Endodermal cell (in vitro differentiated cells): Measurements from ENCODE around the gene CALHM5. TPM values are rescaled to one million over a fixed set of nuclear protein-coding genes. Genes with fewer than 3 reads are reported as not detected.

Experiments
- DNase-seq: peaks from one replicate; pipeline ENCODE4 v3.0.0-alpha.2; 2017
- H3K27ac ChIP-seq: 2 replicates; pipeline ENCODE4 v1.5.1; 2013; ENCODE audit warnings: mild to moderate bottlenecking, low read depth, low read length, moderate library complexity
- H3K27me3 ChIP-seq: 2 replicates; pipeline ENCODE4 v1.6.1; 2013; ENCODE audit warnings: mild to moderate bottlenecking, low read length, moderate library complexity; ENCODE audit not compliant: insufficient read depth, control insufficient read depth, poor library complexity, severe bottlenecking
- H3K36me3 ChIP-seq: 2 replicates; pipeline ENCODE4 v1.7.0; 2013; ENCODE audit warnings: mild to moderate bottlenecking, low read length, moderate library complexity; ENCODE audit not compliant: control insufficient read depth, insufficient read depth
- H3K4me1 ChIP-seq: one replicate; pipeline ENCODE4 v1.7.0; 2013; ENCODE audit warnings: low read length; ENCODE audit not compliant: control insufficient read depth, insufficient read depth
- H3K4me3 ChIP-seq: 2 replicates; pipeline ENCODE4 v1.5.1; 2013; ENCODE audit warnings: mild to moderate bottlenecking, low read length, moderate library complexity
- H3K9ac ChIP-seq: 2 replicates; pipeline ENCODE4 v1.6.1; 2013; ENCODE audit warnings: mild to moderate bottlenecking, low read length, moderate library complexity; ENCODE audit not compliant: poor library complexity, severe bottlenecking; ENCODE audit errors: extremely low read depth
- H3K9me3 ChIP-seq: 2 replicates; pipeline ENCODE4 v1.6.1; 2013; ENCODE audit warnings: mild to moderate bottlenecking, low read length, moderate library complexity; ENCODE audit not compliant: control insufficient read depth
- H3K27ac Mint-ChIP-seq: 2 replicates; pipeline ENCODE4 v1.8.0; 2020; ENCODE audit warnings: mixed read lengths
- H3K27me3 Mint-ChIP-seq: 2 replicates; pipeline ENCODE4 v1.8.0; 2021; ENCODE audit warnings: mild to moderate bottlenecking, mixed read lengths; ENCODE audit not compliant: insufficient read depth
- H3K36me3 Mint-ChIP-seq: 2 replicates; pipeline ENCODE4 v1.8.0; 2020; ENCODE audit warnings: low read depth, mixed read lengths
- H3K4me1 Mint-ChIP-seq: 2 replicates; pipeline ENCODE4 v1.8.0; 2020; ENCODE audit warnings: mixed read lengths
- H3K4me3 Mint-ChIP-seq: 2 replicates; pipeline ENCODE4 v1.8.0; 2020; ENCODE audit warnings: mild to moderate bottlenecking, moderate library complexity, mixed read lengths
- H3K9me3 Mint-ChIP-seq: 2 replicates; pipeline ENCODE4 v1.8.0; 2020; ENCODE audit warnings: mild to moderate bottlenecking, mixed read lengths
- WGBS, 2 experiments: methylation state at CpG; one replicate each; pipeline versions ENCODE4 v1.1.5 to v1.1.7; 2013; ENCODE audit warnings: missing lambda C conversion rate in 2 of 2, mixed read lengths in 1 of 2; ENCODE audit not compliant: insufficient coverage in 1 of 2, insufficient read length in 1 of 2; 5-methylcytosine and 5-hydroxymethylcytosine counted together
- total RNA-seq, 2 donors: library from RNA; stranded (reverse); fragmentation: NEBNext Ultra II Directional in 1 of 2; extraction: Animal tissue kit (Norgen Biotek cat#: 25700) in 1 of 2; gene quantifications; 2 replicates in 1 of 2; 3 replicates in 1 of 2; pipeline ENCODE4 v1.2.1, GENCODE V29; 2021
- TF ChIP-seq, protein P1 (sequence below): fragments of 200-600 bp; sonication (generic); conservative IDR thresholded peaks from 2 replicates; pipeline ENCODE4 v1.5.0; 2021; ENCODE audit warnings: antibody characterized with exemption, mild to moderate bottlenecking

The CALHM5 gene
- total RNA-seq, 2 donors from 2014 or later, result 0.18 to 0.20 TPM

DNA sequence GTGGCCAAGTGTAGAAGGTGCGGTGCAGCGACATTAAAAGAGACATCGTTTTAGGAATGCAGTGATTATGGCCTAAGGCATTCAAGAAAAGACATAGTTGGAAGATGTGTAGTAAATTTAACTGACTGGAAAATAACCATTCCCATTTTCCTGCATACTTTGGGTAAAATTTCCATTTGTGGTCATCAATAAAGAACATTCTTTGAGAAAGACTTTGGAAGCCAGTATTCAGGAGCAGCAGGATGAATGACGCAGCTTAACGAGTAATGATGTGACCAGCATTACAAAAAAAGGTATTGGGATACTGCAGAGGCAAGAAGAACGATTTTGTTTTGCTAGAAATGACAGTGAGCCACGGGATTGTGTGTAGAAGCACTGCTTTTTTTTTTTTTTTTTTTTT, 52.9 kb downstream of the CALHM5 start:
- peaks cover 3% of the 10 kb centered on the region for H3K4me1 Mint-ChIP-seq
- no peaks in the 10 kb centered on the region for H3K9me3 Mint-ChIP-seq
- TF ChIP-seq, protein P1, sequence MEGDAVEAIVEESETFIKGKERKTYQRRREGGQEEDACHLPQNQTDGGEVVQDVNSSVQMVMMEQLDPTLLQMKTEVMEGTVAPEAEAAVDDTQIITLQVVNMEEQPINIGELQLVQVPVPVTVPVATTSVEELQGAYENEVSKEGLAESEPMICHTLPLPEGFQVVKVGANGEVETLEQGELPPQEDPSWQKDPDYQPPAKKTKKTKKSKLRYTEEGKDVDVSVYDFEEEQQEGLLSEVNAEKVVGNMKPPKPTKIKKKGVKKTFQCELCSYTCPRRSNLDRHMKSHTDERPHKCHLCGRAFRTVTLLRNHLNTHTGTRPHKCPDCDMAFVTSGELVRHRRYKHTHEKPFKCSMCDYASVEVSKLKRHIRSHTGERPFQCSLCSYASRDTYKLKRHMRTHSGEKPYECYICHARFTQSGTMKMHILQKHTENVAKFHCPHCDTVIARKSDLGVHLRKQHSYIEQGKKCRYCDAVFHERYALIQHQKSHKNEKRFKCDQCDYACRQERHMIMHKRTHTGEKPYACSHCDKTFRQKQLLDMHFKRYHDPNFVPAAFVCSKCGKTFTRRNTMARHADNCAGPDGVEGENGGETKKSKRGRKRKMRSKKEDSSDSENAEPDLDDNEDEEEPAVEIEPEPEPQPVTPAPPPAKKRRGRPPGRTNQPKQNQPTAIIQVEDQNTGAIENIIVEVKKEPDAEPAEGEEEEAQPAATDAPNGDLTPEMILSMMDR, result no peak
- Histone ChIP-seq H3K4me3 (no peak overlapping the region), H3K27ac (no peak overlapping the region), H3K36me3 (no peaks in the 10 kb centered on the region), H3K4me1 (peaks cover 3% of the 10 kb centered on the region), H3K27me3 (no peaks in the 10 kb centered on the region), H3K9ac (no peak overlapping the region), H3K9me3 (no peaks in the 10 kb centered on the region)
- 82 to 92% methylated on average over 5 to 7 of the region's 7 CpGs for WGBS, 2 experiments
- no peaks in the 10 kb centered on the region for H3K36me3 Mint-ChIP-seq
- peaks cover 7% of the 10 kb centered on the region for H3K27me3 Mint-ChIP-seq
- H3K27ac Mint-ChIP-seq, result no peak overlapping the region
- no peak for DNase-seq
- H3K4me3 Mint-ChIP-seq, result no peak overlapping the region

DNA sequence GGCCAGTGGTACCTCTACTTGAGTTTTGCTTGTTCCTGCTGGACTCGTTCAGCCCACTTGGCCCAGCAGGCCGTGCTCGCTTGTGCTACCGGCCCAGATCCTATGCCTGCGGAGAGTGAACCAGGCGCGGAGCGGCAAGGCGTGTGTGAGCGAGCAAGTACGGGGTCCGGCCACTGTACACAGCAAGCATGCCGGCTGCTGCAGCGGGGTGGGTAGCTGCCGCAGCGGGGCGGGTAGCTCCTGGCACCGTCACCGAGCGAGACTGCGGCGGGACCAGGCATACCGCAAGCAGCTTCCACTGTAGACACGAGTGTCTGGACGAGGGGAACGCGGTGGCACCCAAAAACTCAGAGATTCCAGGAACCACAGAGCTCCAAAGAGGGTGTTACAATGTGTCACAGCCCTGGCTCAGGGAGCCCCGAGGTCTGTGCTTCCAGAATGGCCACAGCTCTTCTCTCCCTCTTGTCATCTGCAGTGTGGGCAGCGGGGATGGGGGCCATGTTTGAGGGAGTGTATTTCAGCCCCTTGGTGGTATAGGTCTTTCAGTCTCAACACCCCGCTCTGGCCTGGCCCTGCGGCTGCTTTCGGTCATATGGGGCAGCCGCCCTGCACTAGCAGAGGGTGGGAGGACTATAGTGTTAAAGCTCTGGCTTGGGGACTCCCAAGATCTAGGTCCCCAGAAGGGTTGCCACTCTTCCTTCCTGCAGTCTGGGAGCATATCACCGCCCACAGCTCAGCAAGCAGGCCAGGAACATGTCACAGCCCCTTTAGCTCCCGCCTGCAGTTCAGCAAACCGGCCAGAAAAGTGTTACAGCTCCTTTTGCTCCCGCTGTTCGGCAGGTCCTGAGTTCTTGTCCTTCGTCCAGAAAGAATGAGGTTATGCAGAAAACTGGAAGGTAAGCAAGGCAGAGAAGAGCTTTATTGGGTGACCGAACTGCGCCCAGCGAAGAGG, 53.8 kb downstream of the CALHM5 start:
- no peaks in the 10 kb centered on the region for H3K9me3 ChIP-seq
- H3K36me3 ChIP-seq, result no peaks in the 10 kb centered on the region
- H3K4me3 ChIP-seq, result no peak overlapping the region
- no peak overlapping the region for H3K27ac ChIP-seq
- 91 to 93% methylated on average over 19 to 42 of the region's 42 CpGs for WGBS, 2 experiments
- DNase-seq, result no peak
- no peaks in the 10 kb centered on the region for H3K27me3 ChIP-seq
- peaks cover 3% of the 10 kb centered on the region for H3K4me1 Mint-ChIP-seq
- no peaks in the 10 kb centered on the region for H3K36me3 Mint-ChIP-seq
- no peak overlapping the region for H3K9ac ChIP-seq
- TF ChIP-seq, protein P1, result no peak
- peaks cover 3% of the 10 kb centered on the region for H3K4me1 ChIP-seq
- H3K9me3 Mint-ChIP-seq, result no peaks in the 10 kb centered on the region
- no peak overlapping the region for H3K27ac Mint-ChIP-seq
- H3K4me3 Mint-ChIP-seq, result no peak overlapping the region
- peaks cover 7% of the 10 kb centered on the region for H3K27me3 Mint-ChIP-seq

DNA sequence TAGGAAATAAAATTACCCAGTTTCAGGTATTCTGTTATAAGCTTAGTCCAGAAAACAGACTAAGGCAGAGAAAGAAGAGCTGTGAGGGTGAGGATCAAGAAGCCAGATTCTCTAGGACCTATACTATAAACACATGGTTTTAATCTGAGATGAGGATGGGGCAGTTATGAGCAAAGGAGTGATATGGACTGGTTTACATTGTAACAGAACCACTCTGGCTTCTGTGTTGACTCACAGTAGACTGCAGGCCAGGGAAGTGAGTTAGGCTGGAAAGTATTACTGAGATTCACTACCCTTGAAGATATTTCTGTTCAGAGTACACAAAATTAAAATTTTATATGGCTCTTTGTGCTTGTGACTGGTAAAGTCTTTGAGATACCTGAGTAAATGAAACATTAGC, 56.7 kb downstream of the CALHM5 start:
- no peaks in the 10 kb centered on the region for H3K27me3 ChIP-seq
- TF ChIP-seq, protein P1, result no peak
- no peak overlapping the region for H3K4me3 Mint-ChIP-seq
- no peak overlapping the region for H3K9ac ChIP-seq
- H3K27ac ChIP-seq, result no peak overlapping the region
- H3K27me3 Mint-ChIP-seq, result peaks cover 7% of the 10 kb centered on the region
- peaks cover 5% of the 10 kb centered on the region for H3K4me1 Mint-ChIP-seq
- H3K4me1 ChIP-seq, result peaks cover 5% of the 10 kb centered on the region
- H3K4me3 ChIP-seq, result no peak overlapping the region
- no peaks in the 10 kb centered on the region for H3K9me3 Mint-ChIP-seq
- no peak overlapping the region for H3K27ac Mint-ChIP-seq
- no peak for DNase-seq
- H3K9me3 ChIP-seq, result no peaks in the 10 kb centered on the region
- no peaks in the 10 kb centered on the region for H3K36me3 Mint-ChIP-seq
- no peaks in the 10 kb centered on the region for H3K36me3 ChIP-seq
